SK-N-SH (cell line): ENCODE data around the gene TRIM72.

ENCODE experiments used
- CTCF ChIP-seq: fragments of 200-600 bp; sonication (generic); IDR thresholded peaks from 2 replicates; pipeline ENCODE4 v1.6.1; 2017; ENCODE audit warnings: antibody characterized with exemption, mild to moderate bottlenecking, moderate library complexity
- EZH2phosphoT487 ChIP-seq: fragments of 200-600 bp; sonication (generic); IDR thresholded peaks from 2 replicates; pipeline ENCODE4 v1.6.1; 2017; ENCODE audit warnings: low read depth, mixed run types, mild to moderate bottlenecking, antibody characterized with exemption, moderate library complexity, borderline replicate concordance
- MAX ChIP-seq: IDR thresholded peaks from 2 replicates; pipeline ENCODE4 v1.4.0; 2012; ENCODE audit warnings: low read depth
- POLR2AphosphoS5 ChIP-seq: IDR thresholded peaks from 2 replicates; pipeline ENCODE4 v1.6.1; 2012; ENCODE audit warnings: low read depth, low read length
- RFX5 ChIP-seq: IDR thresholded peaks from 2 replicates; pipeline ENCODE4 v1.6.1; 2012; ENCODE audit warnings: mild to moderate bottlenecking, improper control_type of control experiment, low read length
- RXRA ChIP-seq: IDR thresholded peaks from 2 replicates; pipeline ENCODE4 v1.4.0; 2012; ENCODE audit warnings: low read depth, mild to moderate bottlenecking, borderline replicate concordance
- SIN3A ChIP-seq: IDR thresholded peaks from 2 replicates; pipeline ENCODE4 v1.6.1; 2012; ENCODE audit warnings: low read depth, mild to moderate bottlenecking, low read length, moderate library complexity, borderline replicate concordance
- TAF1 ChIP-seq: IDR thresholded peaks from 2 replicates; pipeline ENCODE4 v1.6.1; 2012; ENCODE audit warnings: low read depth, mild to moderate bottlenecking, low read length, moderate library complexity, borderline replicate concordance
- TEAD4 ChIP-seq: IDR thresholded peaks from 2 replicates; pipeline ENCODE4 v1.4.0; 2012; ENCODE audit warnings: mild to moderate bottlenecking, borderline replicate concordance; ENCODE audit not compliant: insufficient read depth
- USF2 ChIP-seq: fragments of 150-350 bp; IDR thresholded peaks from 2 replicates; pipeline ENCODE4 v1.6.1; 2017; ENCODE audit warnings: antibody characterized with exemption, low read length, low read depth, borderline replicate concordance
- TF ChIP-seq, protein P1 (sequence below): IDR thresholded peaks from 2 replicates; pipeline ENCODE4 v1.6.1; 2012; ENCODE audit warnings: mild to moderate bottlenecking, low read depth, low read length, moderate library complexity

DNA sequence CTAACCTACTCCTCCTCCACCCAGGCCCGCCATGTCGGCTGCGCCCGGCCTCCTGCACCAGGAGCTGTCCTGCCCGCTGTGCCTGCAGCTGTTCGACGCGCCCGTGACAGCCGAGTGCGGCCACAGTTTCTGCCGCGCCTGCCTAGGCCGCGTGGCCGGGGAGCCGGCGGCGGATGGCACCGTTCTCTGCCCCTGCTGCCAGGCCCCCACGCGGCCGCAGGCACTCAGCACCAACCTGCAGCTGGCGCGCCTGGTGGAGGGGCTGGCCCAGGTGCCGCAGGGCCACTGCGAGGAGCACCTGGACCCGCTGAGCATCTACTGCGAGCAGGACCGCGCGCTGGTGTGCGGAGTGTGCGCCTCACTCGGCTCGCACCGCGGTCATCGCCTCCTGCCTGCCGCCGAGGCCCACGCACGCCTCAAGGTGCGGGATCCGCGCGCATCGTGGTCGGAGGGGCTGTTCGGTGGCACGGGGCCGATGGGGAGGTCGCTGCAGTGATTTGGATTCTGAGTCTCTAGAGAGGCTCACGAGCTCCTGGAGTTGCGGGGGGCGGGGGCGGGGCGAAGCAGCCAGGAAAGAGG lies 878 bp downstream of the TRIM72 start:
- no peak for TF ChIP-seq RXRA
- TF ChIP-seq CTCF, result no peak
- no peak for TF ChIP-seq TAF1
- no peak for TF ChIP-seq USF2
- TF ChIP-seq, protein P1, sequence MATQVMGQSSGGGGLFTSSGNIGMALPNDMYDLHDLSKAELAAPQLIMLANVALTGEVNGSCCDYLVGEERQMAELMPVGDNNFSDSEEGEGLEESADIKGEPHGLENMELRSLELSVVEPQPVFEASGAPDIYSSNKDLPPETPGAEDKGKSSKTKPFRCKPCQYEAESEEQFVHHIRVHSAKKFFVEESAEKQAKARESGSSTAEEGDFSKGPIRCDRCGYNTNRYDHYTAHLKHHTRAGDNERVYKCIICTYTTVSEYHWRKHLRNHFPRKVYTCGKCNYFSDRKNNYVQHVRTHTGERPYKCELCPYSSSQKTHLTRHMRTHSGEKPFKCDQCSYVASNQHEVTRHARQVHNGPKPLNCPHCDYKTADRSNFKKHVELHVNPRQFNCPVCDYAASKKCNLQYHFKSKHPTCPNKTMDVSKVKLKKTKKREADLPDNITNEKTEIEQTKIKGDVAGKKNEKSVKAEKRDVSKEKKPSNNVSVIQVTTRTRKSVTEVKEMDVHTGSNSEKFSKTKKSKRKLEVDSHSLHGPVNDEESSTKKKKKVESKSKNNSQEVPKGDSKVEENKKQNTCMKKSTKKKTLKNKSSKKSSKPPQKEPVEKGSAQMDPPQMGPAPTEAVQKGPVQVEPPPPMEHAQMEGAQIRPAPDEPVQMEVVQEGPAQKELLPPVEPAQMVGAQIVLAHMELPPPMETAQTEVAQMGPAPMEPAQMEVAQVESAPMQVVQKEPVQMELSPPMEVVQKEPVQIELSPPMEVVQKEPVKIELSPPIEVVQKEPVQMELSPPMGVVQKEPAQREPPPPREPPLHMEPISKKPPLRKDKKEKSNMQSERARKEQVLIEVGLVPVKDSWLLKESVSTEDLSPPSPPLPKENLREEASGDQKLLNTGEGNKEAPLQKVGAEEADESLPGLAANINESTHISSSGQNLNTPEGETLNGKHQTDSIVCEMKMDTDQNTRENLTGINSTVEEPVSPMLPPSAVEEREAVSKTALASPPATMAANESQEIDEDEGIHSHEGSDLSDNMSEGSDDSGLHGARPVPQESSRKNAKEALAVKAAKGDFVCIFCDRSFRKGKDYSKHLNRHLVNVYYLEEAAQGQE, result no peak
- TF ChIP-seq SIN3A, result no peak
- TF ChIP-seq TEAD4, result no peak
- TF ChIP-seq POLR2AphosphoS5, result no peak
- TF ChIP-seq MAX, result no peak
- no peak for TF ChIP-seq RFX5
- TF ChIP-seq EZH2phosphoT487, result no peak
